Myometrial cell (primary cell): ENCODE measurements around the gene MAEA. TPM values are rescaled to one million over a fixed set of nuclear protein-coding genes. Genes with fewer than 3 reads are reported as not detected.

Source experiments
- total RNA-seq: library from RNA; depleted of rRNA; stranded (reverse); fragments of >200 nt; gene quantifications from 2 replicates; pipeline ENCODE4 v1.2.3, GENCODE V29; 2015

Gene MAEA
- 70.4 and 79.9 TPM in 2 replicates for total RNA-seq

GRCh38 chr4:1289207-1290164 is at the start of gene MAEA:
Gene MAEA, plus strand, starts transcription at chr4:1289891. Its CDS starts 23 bp downstream, at chr4:1289914.

GRCh38 chr4:1248245-1249147 is 41.2 kb upstream of the MAEA start, which contains the start of gene CTBP1:
Gene CTBP1, minus strand, starts transcription at chr4:1249130. Its CDS starts 7,799 bp downstream, at chr4:1241331.

GRCh38 chr4:1346781-1347409 is 57.2 kb downstream of the MAEA start, which contains the start of gene UVSSA:
Gene UVSSA, plus strand, starts transcription at chr4:1347208. Its CDS starts 884 bp downstream, at chr4:1348092.

Other genes with a start within 250 kb of the MAEA start
- gene RNF212, start 176.3 kb upstream of the MAEA start, total RNA-seq: 1.6 TPM in 1 of 2 replicates, not detected in the other
- gene SPON2, start 117.3 kb upstream of the MAEA start, total RNA-seq: 454 and 490 TPM in 2 replicates
- gene CTBP1, start 40.8 kb upstream of the MAEA start, total RNA-seq: 175 and 225 TPM in 2 replicates
- 3.2 and 9.5 TPM in 2 replicates for gene UVSSA, start 57.3 kb downstream of the MAEA start, total RNA-seq
- not detected in 2 replicates for gene NKX1-1, start 116.6 kb downstream of the MAEA start, total RNA-seq